Measurements from ENCODE around the gene CASQ2. TPM values are rescaled to one million over a fixed set of nuclear protein-coding genes. Genes with fewer than 3 reads are reported as not detected.

Gene CASQ2
- total and polyA plus RNA-seq, 9 of the 15 experiments (the other 6 are each of a cell fraction or from before 2014, with no cell fraction given) = not detected

- TF ChIP-seq ETS1 (conservative IDR thresholded peaks at IDR 0.05; ENCODE audit: control insufficient read depth, low read depth, low read length) (no peak), MAZ (CRISPR knock-in tag; conservative IDR thresholded peaks at IDR 0.05 in 1 of 2, IDR thresholded peaks at IDR 0.05 in 1 of 2) (peak in 1 of 2 experiments; percentile 58; a peak in 2 of 4 replicates), CREB3L1 (IDR thresholded peaks at IDR 0.05; ENCODE audit: borderline replicate concordance, low read depth) (no peak), GABPB2 (CRISPR knock-in tag; conservative IDR thresholded peaks at IDR 0.05) (no peak), CHD2 (IDR thresholded peaks at IDR 0.05; ENCODE audit: low read depth, low read length) (no peak), CBFA2T3 (IDR thresholded peaks at IDR 0.05) (no peak)
Observed at GRCh38 chr1:115706587-115707425, 61.7 kb downstream of the CASQ2 start (continued).

GRCh38 chr1:115705963-115706362, 62.6 kb downstream of the CASQ2 start:
- no TSS peak for BruUV-seq (replicated peaks)
- intact Hi-C loops (cut with micrococcal nuclease) = no loop called here
- no peak overlapping the region for H3K9ac ChIP-seq (ENCODE audit: insufficient read depth in 1 of 2, low read depth in 2 of 2, low read length in 2 of 2)
- no peak overlapping the region for H3K4me2 ChIP-seq (ENCODE audit: insufficient read depth, low read length)
- no peaks in the 10 kb centered on the region for H3K36me3 ChIP-seq (ENCODE audit: control insufficient read depth, insufficient read depth, low read length)
- in situ Hi-C loops (cut with MboI) = loop anchor here (5.0 kb wide), 1 partner anchor 99 kb away; no protein-coding TSS in a partner anchor
- H3K27me3 ChIP-seq (ENCODE audit: control insufficient read depth in 2 of 2, insufficient read depth in 2 of 2, low read length in 2 of 2) = peaks cover 19 to 21% of the 10 kb centered on the region in 2 experiments; a peak in 4 of 5 replicates
- H3K27ac ChIP-seq (ENCODE audit: extremely low read depth, low read depth, low read length) = no peak overlapping the region
- 33% methylated on average over 9 of the region's 9 CpGs for WGBS (ENCODE audit: insufficient coverage, low coverage, missing lambda C conversion rate)
- TF ChIP-seq ZBTB11 (CRISPR knock-in tag; IDR thresholded peaks at IDR 0.05) (no peak), MCM3 (IDR thresholded peaks at IDR 0.05) (no peak), HDAC8 (tag; IDR thresholded peaks at IDR 0.05) (no peak), TRIM25 (IDR thresholded peaks at IDR 0.05; ENCODE audit: borderline replicate concordance) (no peak)
- H2AFZ ChIP-seq (ENCODE audit: low read depth, low read length) = no peak overlapping the region
- DNase-seq (ENCODE audit: extremely low read depth in 1 of 4, low spot score in 3 of 4) (no peak), FAIRE-seq (no peak), ATAC-seq (no peak)
- H3K79me2 ChIP-seq (ENCODE audit: control insufficient read depth, insufficient read depth, low read length) = no peaks in the 10 kb centered on the region
- CTCF ChIA-PET (ENCODE audit: low intra/inter-chr PET ratio) = interaction anchor here (3.3 kb wide), 1 partner anchor 97 kb away, joined by 22 read pairs; no protein-coding TSS in a partner anchor
- POLR2A ChIA-PET = interaction anchor here (0.9 to 1.2 kb wide), 3 partner anchors 11 to 63 kb away, joined by 3 to 5 read pairs (median 4); no protein-coding TSS in a partner anchor
- no peak overlapping the region for H3K4me3 ChIP-seq
- H4K20me1 ChIP-seq (replicated peaks; ENCODE audit: control insufficient read depth, insufficient read depth, low read length) = no peaks in the 10 kb centered on the region; the same call in 1 of the 2 replicates
- no peaks in the 10 kb centered on the region for H3K9me1 ChIP-seq (ENCODE audit: control insufficient read depth, insufficient read depth, low read length)
- no peaks in the 10 kb centered on the region for H3K9me3 ChIP-seq (replicated peaks; ENCODE audit: control insufficient read depth, insufficient read depth, low read depth, low read length)
- H3K4me1 ChIP-seq (replicated peaks in 1 of 2; ENCODE audit: control insufficient read depth in 2 of 2, insufficient read depth in 2 of 2, low read length in 2 of 2) = no peaks in the 10 kb centered on the region

Measured in K562 (cell line).